Liver (tissue), 9 donors: ENCODE results near the gene DIO1. TPM values are rescaled to one million over a fixed set of nuclear protein-coding genes. Genes with fewer than 3 reads are reported as not detected.

Source experiments
- DNase-seq: peaks from one replicate; pipeline ENCODE4 v3.0.0-alpha.2; 2017; ENCODE audit warnings: low spot score
- H3K27ac ChIP-seq, 2 donors: one replicate each; pipeline ENCODE4 v1.7.0; 2013; ENCODE audit warnings: inconsistent platforms in 2 of 2, low read length in 2 of 2, control low read depth in 1 of 2, low read depth in 1 of 2, mild to moderate bottlenecking in 1 of 2
- H3K27me3 ChIP-seq, 4 donors: one replicate each; pipeline versions ENCODE4 v1.6.1 to v1.7.0; 2013; ENCODE audit warnings: low read length in 3 of 4, inconsistent platforms in 1 of 4, mild to moderate bottlenecking in 1 of 4, moderate library complexity in 1 of 4; ENCODE audit not compliant: control insufficient read depth in 4 of 4, insufficient read depth in 4 of 4
- H3K36me3 ChIP-seq, 4 donors: one replicate each; pipeline versions ENCODE4 v1.6.1 to v1.7.0; 2013; ENCODE audit warnings: low read length in 3 of 4, mild to moderate bottlenecking in 3 of 4, low read depth in 1 of 4, moderate library complexity in 1 of 4; ENCODE audit not compliant: control insufficient read depth in 4 of 4, insufficient read depth in 3 of 4
- H3K4me1 ChIP-seq, 4 donors: one replicate each; pipeline versions ENCODE4 v1.6.1 to v1.7.0; 2013; ENCODE audit warnings: low read length in 3 of 4, mild to moderate bottlenecking in 3 of 4, moderate library complexity in 1 of 4; ENCODE audit not compliant: control insufficient read depth in 4 of 4, insufficient read depth in 4 of 4
- H3K4me3 ChIP-seq, 3 donors: one replicate each; pipeline versions ENCODE4 v1.6.1 to v1.7.0; 2013; ENCODE audit warnings: low read length in 3 of 3, control low read depth in 1 of 3, low read depth in 1 of 3, mild to moderate bottlenecking in 1 of 3
- H3K9ac ChIP-seq, 2 donors: one replicate each; pipeline ENCODE4 v1.7.0; 2013; ENCODE audit warnings: low read length in 2 of 2, mild to moderate bottlenecking in 2 of 2, moderate library complexity in 2 of 2, control low read depth in 1 of 2, low read depth in 1 of 2
- H3K9me3 ChIP-seq, 4 donors: one replicate each; pipeline versions ENCODE4 v1.6.1 to v1.7.0; 2013; ENCODE audit warnings: low read length in 3 of 4; ENCODE audit not compliant: control insufficient read depth in 4 of 4
- ATF3 ChIP-seq: IDR thresholded peaks from 2 replicates; pipeline ENCODE4 v1.6.1; 2016; ENCODE audit warnings: antibody characterized with exemption
- CTCF ChIP-seq: fragments of 150-350 bp; IDR thresholded peaks from 2 replicates; pipeline ENCODE4 v1.5.1; 2017; ENCODE audit warnings: improper control_type of control experiment, low read depth, low read length; ENCODE audit not compliant: missing input control
- EGR1 ChIP-seq, 2 donors: IDR thresholded peaks; 2 replicates each; pipeline ENCODE4 v1.6.1; 2016 to 2018; ENCODE audit warnings: antibody characterized with exemption in 2 of 2, low read depth in 2 of 2
- FOXA1 ChIP-seq: IDR thresholded peaks from 2 replicates; pipeline ENCODE4 v1.6.1; 2016; ENCODE audit warnings: antibody characterized with exemption
- FOXA2 ChIP-seq: IDR thresholded peaks from 2 replicates; pipeline ENCODE4 v1.6.1; 2016; ENCODE audit warnings: antibody characterized with exemption
- GABPA ChIP-seq, 2 donors: IDR thresholded peaks in 1 of 2; conservative IDR thresholded peaks in 1 of 2; 2 replicates each; pipeline ENCODE4 v1.6.1; 2016; ENCODE audit warnings: antibody characterized with exemption in 2 of 2, mild to moderate bottlenecking in 1 of 2, moderate library complexity in 1 of 2
- HNF4A ChIP-seq, 2 donors: conservative IDR thresholded peaks; 2 replicates each; pipeline ENCODE4 v1.6.1; 2016; ENCODE audit warnings: antibody characterized with exemption in 2 of 2, mild to moderate bottlenecking in 2 of 2
- HNF4G ChIP-seq: IDR thresholded peaks from 2 replicates; pipeline ENCODE4 v1.6.1; 2016; ENCODE audit warnings: antibody characterized with exemption
- JUND ChIP-seq, 2 donors: IDR thresholded peaks; 2 replicates each; pipeline ENCODE4 v1.6.1; 2016; ENCODE audit warnings: antibody characterized with exemption in 2 of 2
- MAX ChIP-seq: IDR thresholded peaks from 2 replicates; pipeline ENCODE4 v1.6.1; 2016; ENCODE audit warnings: antibody characterized with exemption
- NR2F2 ChIP-seq: IDR thresholded peaks from 2 replicates; pipeline ENCODE4 v1.6.1; 2016; ENCODE audit warnings: antibody characterized with exemption
- RAD21 ChIP-seq, 2 donors: IDR thresholded peaks; 2 replicates each; pipeline ENCODE4 v1.6.1; 2016; ENCODE audit warnings: antibody characterized with exemption in 2 of 2, mild to moderate bottlenecking in 2 of 2
- RXRA ChIP-seq, 2 donors: IDR thresholded peaks; 2 replicates each; pipeline ENCODE4 v1.6.1; 2017 to 2018; ENCODE audit warnings: antibody characterized with exemption in 2 of 2, mild to moderate bottlenecking in 1 of 2
- SP1 ChIP-seq: IDR thresholded peaks from 2 replicates; pipeline ENCODE4 v1.6.1; 2018; ENCODE audit warnings: antibody characterized with exemption, mild to moderate bottlenecking
- TAF1 ChIP-seq: conservative IDR thresholded peaks from 2 replicates; pipeline ENCODE4 v1.6.1; 2016; ENCODE audit warnings: antibody characterized with exemption, mild to moderate bottlenecking
- YY1 ChIP-seq: IDR thresholded peaks from 2 replicates; pipeline ENCODE4 v1.6.1; 2016; ENCODE audit warnings: antibody characterized with exemption, mild to moderate bottlenecking
- ZBTB33 ChIP-seq: IDR thresholded peaks from 2 replicates; pipeline ENCODE4 v1.6.1; 2016; ENCODE audit warnings: antibody characterized with exemption
- WGBS: extraction: QIAGEN DNeasy Blood & Tissue Kit; methylation state at CpG from one replicate; pipeline ENCODE4 v1.1.7; 2013; 5-methylcytosine and 5-hydroxymethylcytosine counted together
- polyA plus RNA-seq, 2 donors: library from polyadenylated mRNA; stranded (reverse) in 1 of 2; unstranded in 1 of 2; fragments of 200-250 nt in 1 of 2; fragments of >200 nt in 1 of 2; fragmentation: Nextera tagmentation in 1 of 2; extraction: Ambion mirVana in 1 of 2; gene quantifications; one replicate each; pipeline versions ENCODE4 v1.2.1 to v1.2.3, GENCODE V29; 2013 to 2015
- total RNA-seq, 2 donors: library from RNA; depleted of rRNA; stranded (reverse); fragments of >200 nt; gene quantifications; one replicate each; pipeline ENCODE4 v1.2.3, GENCODE V29; 2014
- donor health status: healthy.
- donor health status: healthy.
- donor health status: healthy.
- donor health status: healthy.
- donor health status: healthy.

DIO1 gene
- total and polyA plus RNA-seq, 4 donors: 23.9 to 176 (median 95.6) TPM

GRCh38 chr1:53946252-53947171 lies 52.5 kb downstream of the DIO1 start, which contains the start of gene LRRC42:
Gene LRRC42 (plus strand): TSS chr1:53946350. CDS start chr1:53952000, 5,650 bp downstream.
- Histone ChIP-seq H3K9ac (peak within 1 kb of the TSS; percentile 35 to 89), H3K27me3 (no peaks in the 10 kb centered on the region), H3K9me3 (no peaks in the 10 kb centered on the region), H3K4me1 (peaks cover 2 to 21% (median 17%) of the 10 kb centered on the region in 4 donors), H3K27ac (peak within 1 kb of the TSS; percentile 90 to 91), H3K36me3 (no peaks in the 10 kb centered on the region), H3K4me3 (peak within 1 kb of the TSS; percentile 82 to 98 (median 96))
- TF ChIP-seq HNF4G: no peak
- TF ChIP-seq HNF4A (conservative IDR thresholded peaks at IDR 0.05): no peak
- TF ChIP-seq RAD21 (IDR thresholded peaks at IDR 0.05): no peak
- TF ChIP-seq FOXA1: no peak
- no peak for TF ChIP-seq ATF3
- no peak for TF ChIP-seq GABPA (IDR thresholded peaks at IDR 0.05 in 1 of 2, conservative IDR thresholded peaks at IDR 0.05 in 1 of 2)
- no peak for TF ChIP-seq SP1
- TF ChIP-seq CTCF: no peak
- TF ChIP-seq NR2F2: no peak
- TF ChIP-seq RXRA (IDR thresholded peaks at IDR 0.05): no peak
- TF ChIP-seq JUND (IDR thresholded peaks at IDR 0.05): no peak
- no peak for TF ChIP-seq ZBTB33
- TF ChIP-seq MAX: no peak
- TF ChIP-seq YY1: no peak
- TF ChIP-seq FOXA2: no peak
- no peak for TF ChIP-seq EGR1 (IDR thresholded peaks at IDR 0.05; ENCODE audit: low read depth in 2 of 2)
- no peak for TF ChIP-seq TAF1
- WGBS: 1% methylated on average over 58 of the region's 58 CpGs
- no peak for DNase-seq

- Histone ChIP-seq H3K9me3 (no peaks in the 10 kb centered on the region), H3K4me3 (peak overlapping the region; percentile 1 to 98 (median 51)), H3K4me1 (peaks cover 2 to 21% (median 17%) of the 10 kb centered on the region in 4 donors), H3K27ac (peak overlapping the region; percentile 21 to 32), H3K9ac (no peak overlapping the region), H3K27me3 (no peaks in the 10 kb centered on the region), H3K36me3 (peaks cover 0 to 6% (median 1%) of the 10 kb centered on the region in 4 donors)
- TF ChIP-seq HNF4A (conservative IDR thresholded peaks at IDR 0.05) (no peak), ZBTB33 (no peak), MAX (no peak)
- WGBS: 54% methylated on average over 6 of the region's 6 CpGs
- DNase-seq: no peak
These were observed 53.4 kb downstream of the DIO1 start for GRCh38 chr1:53947172-53947907.
